Measurements from ENCODE around the gene SPIB. TPM values are rescaled to one million over a fixed set of nuclear protein-coding genes. Genes with fewer than 3 reads are reported as not detected.

The SPIB gene
- total and polyA plus RNA-seq, 4 donors: 0.09 to 5.0 (median 0.36) TPM

GRCh38 chr19:50393589-50393988 is 25.1 kb upstream of the SPIB start:
- H3K4me1 ChIP-seq (ENCODE audit: control insufficient read depth in 4 of 4, insufficient read depth in 4 of 4, low read length in 3 of 4): no peaks in the 10 kb centered on the region
- no peaks in the 10 kb centered on the region for H3K27me3 ChIP-seq (ENCODE audit: control insufficient read depth in 4 of 4, insufficient read depth in 4 of 4, low read length in 3 of 4)
- H3K27ac ChIP-seq (ENCODE audit: low read depth in 1 of 2, low read length in 2 of 2): no peak overlapping the region
- DNase-seq (ENCODE audit: low spot score): no peak
- H3K36me3 ChIP-seq (ENCODE audit: control insufficient read depth in 4 of 4, insufficient read depth in 3 of 4, low read depth in 1 of 4, low read length in 3 of 4): no peaks in the 10 kb centered on the region
- H3K9ac ChIP-seq (ENCODE audit: low read depth in 1 of 2, low read length in 2 of 2): no peak overlapping the region
- H3K9me3 ChIP-seq (ENCODE audit: control insufficient read depth in 4 of 4, low read length in 3 of 4): no peaks in the 10 kb centered on the region
- WGBS: 84% methylated on average over 4 of the region's 4 CpGs
- TF ChIP-seq SP1 (IDR thresholded peaks at IDR 0.05): no peak
- TF ChIP-seq RAD21 (IDR thresholded peaks at IDR 0.05): no peak
- H3K4me3 ChIP-seq (ENCODE audit: low read depth in 1 of 3, low read length in 3 of 3): no peak overlapping the region

- no peak for DNase-seq (ENCODE audit: low spot score)
- TF ChIP-seq GABPA (IDR thresholded peaks at IDR 0.05 in 1 of 2, conservative IDR thresholded peaks at IDR 0.05 in 1 of 2) (no peak), FOXA1 (IDR thresholded peaks at IDR 0.05) (no peak), NR2F2 (IDR thresholded peaks at IDR 0.05) (no peak), TAF1 (conservative IDR thresholded peaks at IDR 0.05) (no peak)
- TF ChIP-seq, protein P1, sequence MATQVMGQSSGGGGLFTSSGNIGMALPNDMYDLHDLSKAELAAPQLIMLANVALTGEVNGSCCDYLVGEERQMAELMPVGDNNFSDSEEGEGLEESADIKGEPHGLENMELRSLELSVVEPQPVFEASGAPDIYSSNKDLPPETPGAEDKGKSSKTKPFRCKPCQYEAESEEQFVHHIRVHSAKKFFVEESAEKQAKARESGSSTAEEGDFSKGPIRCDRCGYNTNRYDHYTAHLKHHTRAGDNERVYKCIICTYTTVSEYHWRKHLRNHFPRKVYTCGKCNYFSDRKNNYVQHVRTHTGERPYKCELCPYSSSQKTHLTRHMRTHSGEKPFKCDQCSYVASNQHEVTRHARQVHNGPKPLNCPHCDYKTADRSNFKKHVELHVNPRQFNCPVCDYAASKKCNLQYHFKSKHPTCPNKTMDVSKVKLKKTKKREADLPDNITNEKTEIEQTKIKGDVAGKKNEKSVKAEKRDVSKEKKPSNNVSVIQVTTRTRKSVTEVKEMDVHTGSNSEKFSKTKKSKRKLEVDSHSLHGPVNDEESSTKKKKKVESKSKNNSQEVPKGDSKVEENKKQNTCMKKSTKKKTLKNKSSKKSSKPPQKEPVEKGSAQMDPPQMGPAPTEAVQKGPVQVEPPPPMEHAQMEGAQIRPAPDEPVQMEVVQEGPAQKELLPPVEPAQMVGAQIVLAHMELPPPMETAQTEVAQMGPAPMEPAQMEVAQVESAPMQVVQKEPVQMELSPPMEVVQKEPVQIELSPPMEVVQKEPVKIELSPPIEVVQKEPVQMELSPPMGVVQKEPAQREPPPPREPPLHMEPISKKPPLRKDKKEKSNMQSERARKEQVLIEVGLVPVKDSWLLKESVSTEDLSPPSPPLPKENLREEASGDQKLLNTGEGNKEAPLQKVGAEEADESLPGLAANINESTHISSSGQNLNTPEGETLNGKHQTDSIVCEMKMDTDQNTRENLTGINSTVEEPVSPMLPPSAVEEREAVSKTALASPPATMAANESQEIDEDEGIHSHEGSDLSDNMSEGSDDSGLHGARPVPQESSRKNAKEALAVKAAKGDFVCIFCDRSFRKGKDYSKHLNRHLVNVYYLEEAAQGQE (IDR thresholded peaks at IDR 0.05): no peak
- TF ChIP-seq, protein P2, sequence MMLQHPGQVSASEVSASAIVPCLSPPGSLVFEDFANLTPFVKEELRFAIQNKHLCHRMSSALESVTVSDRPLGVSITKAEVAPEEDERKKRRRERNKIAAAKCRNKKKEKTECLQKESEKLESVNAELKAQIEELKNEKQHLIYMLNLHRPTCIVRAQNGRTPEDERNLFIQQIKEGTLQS (IDR thresholded peaks at IDR 0.05): no peak
- WGBS: 95% methylated on average over 9 of the region's 9 CpGs
Observed at GRCh38 chr19:50394017-50394416, 24.7 kb upstream of the SPIB start.

GRCh38 chr19:50398675-50399367 is 19.9 kb upstream of the SPIB start:
- TF ChIP-seq FOXA1 (IDR thresholded peaks at IDR 0.05): no peak
- TF ChIP-seq, protein P3, sequence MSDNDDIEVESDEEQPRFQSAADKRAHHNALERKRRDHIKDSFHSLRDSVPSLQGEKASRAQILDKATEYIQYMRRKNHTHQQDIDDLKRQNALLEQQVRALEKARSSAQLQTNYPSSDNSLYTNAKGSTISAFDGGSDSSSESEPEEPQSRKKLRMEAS (IDR thresholded peaks at IDR 0.05): no peak
- TF ChIP-seq, protein P4, sequence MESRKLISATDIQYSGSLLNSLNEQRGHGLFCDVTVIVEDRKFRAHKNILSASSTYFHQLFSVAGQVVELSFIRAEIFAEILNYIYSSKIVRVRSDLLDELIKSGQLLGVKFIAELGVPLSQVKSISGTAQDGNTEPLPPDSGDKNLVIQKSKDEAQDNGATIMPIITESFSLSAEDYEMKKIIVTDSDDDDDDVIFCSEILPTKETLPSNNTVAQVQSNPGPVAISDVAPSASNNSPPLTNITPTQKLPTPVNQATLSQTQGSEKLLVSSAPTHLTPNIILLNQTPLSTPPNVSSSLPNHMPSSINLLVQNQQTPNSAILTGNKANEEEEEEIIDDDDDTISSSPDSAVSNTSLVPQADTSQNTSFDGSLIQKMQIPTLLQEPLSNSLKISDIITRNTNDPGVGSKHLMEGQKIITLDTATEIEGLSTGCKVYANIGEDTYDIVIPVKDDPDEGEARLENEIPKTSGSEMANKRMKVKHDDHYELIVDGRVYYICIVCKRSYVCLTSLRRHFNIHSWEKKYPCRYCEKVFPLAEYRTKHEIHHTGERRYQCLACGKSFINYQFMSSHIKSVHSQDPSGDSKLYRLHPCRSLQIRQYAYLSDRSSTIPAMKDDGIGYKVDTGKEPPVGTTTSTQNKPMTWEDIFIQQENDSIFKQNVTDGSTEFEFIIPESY (IDR thresholded peaks at IDR 0.05): no peak
- TF ChIP-seq HNF4G (IDR thresholded peaks at IDR 0.05): no peak
- TF ChIP-seq, protein P2 (IDR thresholded peaks at IDR 0.05): no peak
- no peak for TF ChIP-seq JUND (IDR thresholded peaks at IDR 0.05)
- no peak for TF ChIP-seq YY1 (IDR thresholded peaks at IDR 0.05)
- TF ChIP-seq RAD21 (IDR thresholded peaks at IDR 0.05): no peak
- TF ChIP-seq HNF4A (conservative IDR thresholded peaks at IDR 0.05): no peak
- TF ChIP-seq TAF1 (conservative IDR thresholded peaks at IDR 0.05): no peak
- no peaks in the 10 kb centered on the region for H3K27me3 ChIP-seq (ENCODE audit: control insufficient read depth in 4 of 4, insufficient read depth in 4 of 4, low read length in 3 of 4)
- 90% methylated on average over 13 of the region's 13 CpGs for WGBS
- peaks cover 0 to 6% (median 2%) of the 10 kb centered on the region in 4 donors for H3K36me3 ChIP-seq (ENCODE audit: control insufficient read depth in 4 of 4, insufficient read depth in 3 of 4, low read depth in 1 of 4, low read length in 3 of 4)
- no peak overlapping the region for H3K4me3 ChIP-seq (ENCODE audit: low read depth in 1 of 3, low read length in 3 of 3)
- no peak overlapping the region for H3K27ac ChIP-seq (ENCODE audit: low read depth in 1 of 2, low read length in 2 of 2)
- H3K9ac ChIP-seq (ENCODE audit: low read depth in 1 of 2, low read length in 2 of 2): no peak overlapping the region
- no peaks in the 10 kb centered on the region for H3K9me3 ChIP-seq (ENCODE audit: control insufficient read depth in 4 of 4, low read length in 3 of 4)
- H3K4me1 ChIP-seq (ENCODE audit: control insufficient read depth in 4 of 4, insufficient read depth in 4 of 4, low read length in 3 of 4): no peaks in the 10 kb centered on the region
- no peak for DNase-seq (ENCODE audit: low spot score)

More at GRCh38 chr19:50394017-50394416, 24.7 kb upstream of the SPIB start:
- no peaks in the 10 kb centered on the region for H3K9me3 ChIP-seq (ENCODE audit: control insufficient read depth in 4 of 4, low read length in 3 of 4)
- no peak overlapping the region for H3K27ac ChIP-seq (ENCODE audit: low read depth in 1 of 2, low read length in 2 of 2)
- H3K9ac ChIP-seq (ENCODE audit: low read depth in 1 of 2, low read length in 2 of 2): no peak overlapping the region
- no peaks in the 10 kb centered on the region for H3K4me1 ChIP-seq (ENCODE audit: control insufficient read depth in 4 of 4, insufficient read depth in 4 of 4, low read length in 3 of 4)
- H3K36me3 ChIP-seq (ENCODE audit: control insufficient read depth in 4 of 4, insufficient read depth in 3 of 4, low read depth in 1 of 4, low read length in 3 of 4): peaks cover 0 to 1% (median 0%) of the 10 kb centered on the region in 4 donors
- H3K27me3 ChIP-seq (ENCODE audit: control insufficient read depth in 4 of 4, insufficient read depth in 4 of 4, low read length in 3 of 4): no peaks in the 10 kb centered on the region
- no peak overlapping the region for H3K4me3 ChIP-seq (ENCODE audit: low read depth in 1 of 3, low read length in 3 of 3)

Data from liver (tissue), 9 donors.